HFFc6 (cell line): ENCODE results near the gene ATP8A1. TPM values are rescaled to one million over a fixed set of nuclear protein-coding genes. Genes with fewer than 3 reads are reported as not detected.
"Not testable (repeated sequence)": the region's sequence is repeated elsewhere in the genome, so short reads cannot be mapped to it uniquely, and the experiment has no call there.

Source experiments
- DNase-seq: peaks from one replicate; pipeline ENCODE4 v3.0.0-alpha.2; 2018
- H3K27ac Mint-ChIP-seq: 2 replicates; pipeline ENCODE4 v1.8.0; 2020; ENCODE audit warnings: mild to moderate bottlenecking, mixed read lengths
- H3K27me3 Mint-ChIP-seq: 2 replicates; pipeline ENCODE4 v1.8.0; 2021; ENCODE audit warnings: mild to moderate bottlenecking, moderate library complexity, mixed read lengths; ENCODE audit not compliant: insufficient read depth
- H3K36me3 Mint-ChIP-seq: 2 replicates; pipeline ENCODE4 v1.8.0; 2021; ENCODE audit warnings: low read depth, mixed read lengths
- H3K4me1 Mint-ChIP-seq: 2 replicates; pipeline ENCODE4 v1.8.0; 2020; ENCODE audit warnings: low read depth, mixed read lengths
- H3K4me3 Mint-ChIP-seq: 2 replicates; pipeline ENCODE4 v1.8.0; 2020; ENCODE audit warnings: mild to moderate bottlenecking, moderate library complexity, mixed read lengths
- H3K9me3 Mint-ChIP-seq: 2 replicates; pipeline ENCODE4 v1.8.0; 2020; ENCODE audit warnings: mild to moderate bottlenecking, mixed read lengths
- total RNA-seq, 6 experiments: library from RNA; stranded (reverse); fragmentation: NEBNext Ultra II Directional; extraction: Animal tissue kit (Norgen Biotek cat#: 25700); gene quantifications; 2 replicates in 1 of 6; 3 replicates in 5 of 6; pipeline ENCODE4 v1.2.3, GENCODE V29; 2021
- TF ChIP-seq, protein P1 (sequence below): fragments of 200-600 bp; sonication (generic); IDR thresholded peaks from 2 replicates; pipeline ENCODE4 v1.5.0; 2021; ENCODE audit warnings: antibody characterized with exemption, mild to moderate bottlenecking

ATP8A1 gene
- total RNA-seq, 6 experiments from 2014 or later = 0.03 to 0.28 (median 0.11) TPM

DNA sequence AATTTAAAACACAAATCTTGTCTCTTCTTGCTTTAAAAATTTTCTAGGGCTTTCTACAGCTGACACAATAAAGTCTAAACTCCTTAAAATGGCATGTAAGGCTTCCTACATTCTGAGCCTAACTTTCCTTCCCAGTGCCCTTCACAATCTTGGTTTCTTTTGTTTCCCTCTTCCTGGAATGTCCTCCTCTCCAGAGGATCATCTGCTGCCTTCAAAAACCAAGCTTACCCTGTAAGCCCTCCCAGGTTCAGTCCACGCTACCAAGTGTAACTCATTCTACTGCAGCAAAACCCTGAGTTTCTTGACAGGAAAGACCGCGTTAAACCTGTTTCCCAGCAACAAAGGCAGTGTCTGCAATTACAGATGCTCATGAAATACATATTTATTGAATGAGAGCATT lies 168.4 kb downstream of the ATP8A1 start:
- Mint-ChIP-seq H3K4me3 (no peak overlapping the region), H3K36me3 (no peaks in the 10 kb centered on the region), H3K4me1 (no peaks in the 10 kb centered on the region), H3K27ac (no peak overlapping the region), H3K27me3 (no peaks in the 10 kb centered on the region; the same call in 1 of the 2 replicates), H3K9me3 (no peaks in the 10 kb centered on the region; the same call in 1 of the 2 replicates)
- DNase-seq = no peak
- TF ChIP-seq, protein P1, sequence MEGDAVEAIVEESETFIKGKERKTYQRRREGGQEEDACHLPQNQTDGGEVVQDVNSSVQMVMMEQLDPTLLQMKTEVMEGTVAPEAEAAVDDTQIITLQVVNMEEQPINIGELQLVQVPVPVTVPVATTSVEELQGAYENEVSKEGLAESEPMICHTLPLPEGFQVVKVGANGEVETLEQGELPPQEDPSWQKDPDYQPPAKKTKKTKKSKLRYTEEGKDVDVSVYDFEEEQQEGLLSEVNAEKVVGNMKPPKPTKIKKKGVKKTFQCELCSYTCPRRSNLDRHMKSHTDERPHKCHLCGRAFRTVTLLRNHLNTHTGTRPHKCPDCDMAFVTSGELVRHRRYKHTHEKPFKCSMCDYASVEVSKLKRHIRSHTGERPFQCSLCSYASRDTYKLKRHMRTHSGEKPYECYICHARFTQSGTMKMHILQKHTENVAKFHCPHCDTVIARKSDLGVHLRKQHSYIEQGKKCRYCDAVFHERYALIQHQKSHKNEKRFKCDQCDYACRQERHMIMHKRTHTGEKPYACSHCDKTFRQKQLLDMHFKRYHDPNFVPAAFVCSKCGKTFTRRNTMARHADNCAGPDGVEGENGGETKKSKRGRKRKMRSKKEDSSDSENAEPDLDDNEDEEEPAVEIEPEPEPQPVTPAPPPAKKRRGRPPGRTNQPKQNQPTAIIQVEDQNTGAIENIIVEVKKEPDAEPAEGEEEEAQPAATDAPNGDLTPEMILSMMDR = no peak

DNA sequence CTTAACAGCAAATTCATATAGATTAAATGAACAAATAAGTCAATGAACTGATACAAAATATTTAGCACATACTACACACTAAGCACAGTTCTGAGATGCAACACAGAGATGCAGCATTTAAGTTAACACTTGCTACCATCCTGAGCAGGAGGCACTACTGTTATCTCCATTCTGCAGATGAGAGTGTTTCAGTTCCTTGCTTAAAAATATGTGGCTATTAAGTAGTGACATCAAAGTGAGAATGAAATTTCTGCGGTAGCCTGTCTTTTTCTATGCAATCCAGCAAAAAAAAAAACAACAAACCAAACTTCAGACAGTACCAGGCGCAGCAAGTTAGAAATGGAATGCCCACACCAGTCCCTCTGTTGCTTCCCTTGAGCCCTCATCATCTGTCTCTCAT lies 168.8 kb downstream of the ATP8A1 start:
- TF ChIP-seq, protein P1 = no peak
- H3K27ac Mint-ChIP-seq = no peak overlapping the region
- no peaks in the 10 kb centered on the region for H3K36me3 Mint-ChIP-seq
- no peaks in the 10 kb centered on the region for H3K4me1 Mint-ChIP-seq
- no peak overlapping the region for H3K4me3 Mint-ChIP-seq
- peaks cover under 1% of the 10 kb centered on the region; the same call in 1 of the 2 replicates for H3K9me3 Mint-ChIP-seq
- no peak for DNase-seq
- H3K27me3 Mint-ChIP-seq = no peaks in the 10 kb centered on the region; the same call in 1 of the 2 replicates

DNA sequence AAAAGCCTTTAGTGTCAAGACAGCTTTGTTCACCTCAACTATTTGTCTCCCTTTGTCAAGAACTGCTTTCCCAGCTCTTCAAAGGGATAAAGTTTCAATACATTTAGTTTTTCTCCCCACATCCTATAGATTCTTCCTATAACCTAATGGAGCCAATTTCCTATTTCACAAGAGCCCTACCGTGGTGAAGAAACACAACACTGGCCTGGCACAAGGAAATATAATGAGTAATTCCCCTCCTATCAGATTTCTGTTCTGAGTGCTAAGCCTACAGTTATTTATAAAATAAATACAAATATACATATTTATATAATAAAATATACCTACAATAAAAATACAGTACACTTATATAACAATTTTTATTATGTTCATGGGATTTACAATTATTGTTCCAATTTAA lies 169.7 kb downstream of the ATP8A1 start:
- Mint-ChIP-seq H3K36me3 (no peaks in the 10 kb centered on the region), H3K9me3 (peaks cover 4% of the 10 kb centered on the region; the same call in 1 of the 2 replicates), H3K4me3 (no peak overlapping the region), H3K27me3 (no peaks in the 10 kb centered on the region; the same call in 1 of the 2 replicates), H3K4me1 (no peaks in the 10 kb centered on the region), H3K27ac (no peak overlapping the region)
- no peak for DNase-seq
- TF ChIP-seq, protein P1 = no peak

DNA sequence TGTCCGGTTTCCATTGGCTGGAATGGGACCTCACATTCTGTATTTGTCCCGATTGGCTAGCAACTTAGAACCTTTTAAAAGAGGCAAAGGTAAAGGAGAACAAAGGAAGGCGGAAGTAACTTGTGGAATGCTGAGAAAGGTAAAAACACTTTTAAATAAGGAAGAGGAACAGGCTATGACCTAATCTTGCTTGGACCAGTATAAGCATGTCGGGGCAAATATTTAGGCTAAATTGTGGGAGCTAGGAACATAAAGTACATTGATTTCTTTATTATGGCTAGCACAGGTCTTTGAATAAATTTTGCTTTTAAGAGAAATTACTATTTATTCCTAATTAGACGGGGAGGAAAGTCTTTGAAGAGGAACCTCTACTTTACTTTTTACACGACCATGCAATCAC lies 170.7 kb downstream of the ATP8A1 start:
- H3K9me3 Mint-ChIP-seq, H3K4me1 Mint-ChIP-seq, H3K36me3 Mint-ChIP-seq, H3K27me3 Mint-ChIP-seq, DNase-seq, H3K27ac Mint-ChIP-seq, H3K4me3 Mint-ChIP-seq: not testable (repeated sequence)

DNA sequence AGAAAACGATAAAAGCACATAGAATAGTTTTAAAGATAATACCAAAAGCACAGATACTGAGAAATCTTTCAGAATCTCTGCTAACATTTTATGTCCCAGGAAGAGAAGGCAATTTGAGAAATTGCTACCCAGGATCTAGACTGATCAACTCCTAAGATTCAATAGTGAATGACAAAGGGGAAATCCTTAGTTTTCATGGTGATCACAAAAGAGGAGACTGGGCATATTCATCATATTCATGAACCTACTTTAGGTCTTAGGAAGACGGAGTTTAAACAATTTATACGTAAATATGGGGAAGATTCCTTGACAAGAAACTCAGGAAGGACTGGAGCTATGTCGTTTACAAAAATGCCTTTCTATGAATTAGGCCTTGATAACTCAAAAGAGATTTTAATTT lies 172.3 kb downstream of the ATP8A1 start:
- Mint-ChIP-seq H3K27me3 (no peaks in the 10 kb centered on the region), H3K27ac (no peak overlapping the region), H3K9me3 (peaks cover 4% of the 10 kb centered on the region; the same call in 1 of the 2 replicates), H3K4me3 (no peak overlapping the region), H3K36me3 (no peaks in the 10 kb centered on the region), H3K4me1 (no peaks in the 10 kb centered on the region)
- TF ChIP-seq, protein P1 = no peak
- no peak for DNase-seq

DNA sequence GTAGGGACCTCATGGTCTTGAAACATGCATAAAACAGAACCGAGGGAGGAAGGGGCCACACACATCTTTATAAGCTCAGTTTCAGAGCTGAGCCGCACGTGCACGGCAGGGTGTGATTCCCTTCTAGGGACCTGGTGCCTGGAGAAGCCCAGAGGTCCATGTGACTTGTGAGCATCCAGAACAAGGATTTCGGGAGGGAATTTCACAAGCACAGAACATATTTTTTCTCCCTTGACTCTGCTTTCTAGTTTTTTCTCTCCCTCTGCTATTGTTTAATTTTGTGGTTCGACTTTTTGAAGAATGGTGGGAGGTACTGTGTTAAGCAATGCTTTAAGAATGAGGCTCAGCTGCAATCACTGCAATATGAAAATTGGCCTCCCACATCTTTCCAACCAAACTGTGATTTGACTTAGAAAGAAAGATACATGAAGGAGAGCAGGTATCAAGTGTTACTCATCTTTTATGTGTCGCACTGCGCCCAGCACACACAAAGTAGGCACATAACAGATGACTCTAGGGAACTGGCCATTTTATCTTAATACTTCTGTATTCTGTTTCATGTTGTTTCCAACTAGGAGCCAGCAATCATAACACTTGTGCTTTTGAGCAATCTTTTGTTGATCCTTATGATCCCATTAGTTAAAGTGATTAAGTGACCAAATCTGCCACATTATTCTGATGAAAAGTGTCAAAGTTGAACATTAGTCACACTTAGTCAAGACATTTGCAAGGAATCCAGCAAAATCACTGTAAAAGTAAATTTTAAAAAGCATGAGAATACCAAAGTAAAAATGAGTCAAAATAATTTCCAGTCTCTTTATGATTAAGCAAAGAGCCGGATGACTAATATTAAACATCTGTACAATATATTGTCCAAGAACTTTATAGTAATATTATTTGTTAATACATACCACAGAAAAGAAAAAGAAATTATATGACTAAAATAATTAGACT lies 173.2 kb downstream of the ATP8A1 start:
- no peak overlapping the region for H3K27ac Mint-ChIP-seq
- no peaks in the 10 kb centered on the region for H3K36me3 Mint-ChIP-seq
- no peak overlapping the region for H3K4me3 Mint-ChIP-seq
- TF ChIP-seq, protein P1 = no peak
- no peak for DNase-seq
- no peaks in the 10 kb centered on the region for H3K4me1 Mint-ChIP-seq
- no peaks in the 10 kb centered on the region for H3K27me3 Mint-ChIP-seq
- H3K9me3 Mint-ChIP-seq = peaks cover 9% of the 10 kb centered on the region; the same call in 1 of the 2 replicates
